HepG2 (cell line): ENCODE data around the gene RPS6KB2. TPM values are rescaled to one million over a fixed set of nuclear protein-coding genes. Genes with fewer than 3 reads are reported as not detected.
A peak's percentile ranks its signal among the peaks of the same experiment; 100 is the strongest.

ENCODE experiments used
- ESRRA ChIP-seq: sonication (generic); formaldehyde crosslinking; IDR thresholded peaks from 2 replicates; pipeline ENCODE4 v1.5.1; 2020; ENCODE audit warnings: mild to moderate bottlenecking, low read depth, missing genetic modification reagents
- KAT7 ChIP-seq: IDR thresholded peaks from 2 replicates; pipeline ENCODE4 v1.6.1; 2018; ENCODE audit warnings: borderline replicate concordance, missing compliant biosample characterization
- KDM3A ChIP-seq: IDR thresholded peaks from 2 replicates; pipeline ENCODE4 v1.6.1; 2018; ENCODE audit warnings: low read depth, missing compliant biosample characterization
- RXRB ChIP-seq: IDR thresholded peaks from 2 replicates; pipeline ENCODE4 v1.6.1; 2016; ENCODE audit warnings: borderline replicate concordance, missing genetic modification reagents, missing compliant biosample characterization
- SNAPC2 ChIP-seq: sonication (generic); formaldehyde crosslinking; IDR thresholded peaks from 2 replicates; pipeline ENCODE4 v1.8.1; 2022; ENCODE audit warnings: mild to moderate bottlenecking, missing genetic modification reagents
- TBP ChIP-seq: sonication (generic); formaldehyde crosslinking; IDR thresholded peaks from 2 replicates; pipeline ENCODE4 v1.5.0; 2020; ENCODE audit warnings: missing genetic modification reagents
- ZNF354B ChIP-seq: sonication (generic); formaldehyde crosslinking; IDR thresholded peaks from 2 replicates; pipeline ENCODE4 v1.8.0; 2022; ENCODE audit warnings: mild to moderate bottlenecking, missing genetic modification reagents
- ZNF577 ChIP-seq: sonication (generic); formaldehyde crosslinking; IDR thresholded peaks from 2 replicates; pipeline ENCODE4 v1.4.0; 2020; ENCODE audit warnings: mild to moderate bottlenecking, low read depth, missing genetic modification reagents, borderline replicate concordance
- ZNF841 ChIP-seq: sonication (generic); formaldehyde crosslinking; IDR thresholded peaks from 2 replicates; pipeline ENCODE4 v1.8.1; 2023; ENCODE audit warnings: missing genetic modification reagents, borderline replicate concordance
- polyA plus RNA-seq, 8 experiments: library from polyadenylated mRNA; depleted of rRNA in 3 of 8; stranded (reverse) in 7 of 8; unstranded in 1 of 8; fragments of >200 nt; fragmentation: Illumina TruSeq in 4 of 8; extraction: Trizol in 4 of 8; gene quantifications; 2 replicates each; pipeline versions ENCODE4 v1.2.1 to v1.2.3, GENCODE V29; 2011 to 2016; ENCODE audit warnings: low read depth in 4 of 8, missing spikeins in 1 of 8, mixed read lengths in 1 of 8; ENCODE audit not compliant: insufficient read depth in 1 of 8
- total RNA-seq, 5 experiments: library from RNA; depleted of rRNA; stranded (reverse); fragments of >200 nt; fragmentation: Illumina TruSeq; extraction: Trizol; gene quantifications; 2 replicates each; pipeline ENCODE4 v1.2.3, GENCODE V29; 2016; ENCODE audit warnings: low read depth in 1 of 5
- TF ChIP-seq, protein P1 (sequence below): sonication (generic); formaldehyde crosslinking; IDR thresholded peaks from 2 replicates; pipeline ENCODE4 v1.9.0; 2021; ENCODE audit warnings: mild to moderate bottlenecking, missing genetic modification reagents
- TF ChIP-seq, protein P2 (sequence below), 2 experiments: sonication (generic) in 1 of 2; formaldehyde crosslinking in 1 of 2; IDR thresholded peaks; 2 replicates each; pipeline versions ENCODE4 v1.6.1 to v1.9.0; 2014 to 2022; ENCODE audit warnings: antibody characterized with exemption in 1 of 2, borderline replicate concordance in 1 of 2, inconsistent platforms in 1 of 2, low read depth in 1 of 2, missing genetic modification reagents in 1 of 2
- TF ChIP-seq, protein P3 (sequence below): sonication (generic); formaldehyde crosslinking; IDR thresholded peaks from 2 replicates; pipeline ENCODE4 v1.9.0; 2021; ENCODE audit warnings: missing genetic modification reagents, borderline replicate concordance

RPS6KB2 gene
- total and polyA plus RNA-seq, 2 of the 13 experiments (the other 11 are each of a cell fraction or from before 2014, with no cell fraction given): 52.9 to 54.8 TPM

DNA sequence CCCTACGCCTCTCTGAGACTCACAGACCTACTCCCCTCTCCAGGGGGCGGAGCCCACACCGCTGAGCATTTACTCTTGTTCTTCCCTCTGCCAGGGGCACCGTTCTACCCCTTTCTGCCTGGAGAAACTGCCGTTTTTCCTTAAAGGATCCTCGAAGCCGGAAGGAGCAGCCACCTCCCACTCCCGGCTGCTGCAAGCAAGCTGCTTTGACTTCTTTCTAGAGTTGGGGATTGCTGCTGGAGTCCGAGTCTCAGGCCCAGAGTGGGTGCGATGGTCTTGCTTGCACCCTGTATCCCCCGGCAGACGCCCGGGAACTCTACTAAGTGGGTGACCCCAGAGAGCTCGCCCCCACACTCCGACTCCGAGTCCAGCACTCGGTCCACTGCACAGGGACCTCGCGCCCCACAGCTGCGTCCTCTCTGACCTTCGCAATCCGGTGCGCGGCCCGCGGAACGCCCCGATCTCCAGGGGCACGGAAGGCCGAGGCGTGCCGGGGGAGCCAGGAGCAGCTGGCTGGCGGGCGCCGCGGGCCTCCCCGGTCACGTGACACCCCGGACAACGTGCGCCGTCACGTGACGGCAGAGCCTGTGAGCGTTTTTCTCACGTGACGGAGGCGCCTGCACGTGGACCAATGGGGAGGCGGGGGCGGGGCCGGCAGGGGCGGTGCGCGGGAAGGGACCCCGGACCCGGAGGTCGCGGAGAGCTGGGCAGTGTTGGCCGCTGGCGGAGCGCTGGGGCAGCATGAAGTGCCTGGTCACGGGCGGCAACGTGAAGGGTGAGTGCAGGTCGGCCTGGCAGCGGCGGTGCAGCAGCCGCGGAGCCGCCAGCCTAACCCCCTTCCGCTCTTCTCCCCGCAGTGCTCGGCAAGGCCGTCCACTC is 36.8 kb upstream of the RPS6KB2 start, which contains the start of gene RAD9A (continued):
- TF ChIP-seq RXRB (CRISPR knock-in tag) (peak; percentile 43), TBP (no peak), ZNF577 (CRISPR knock-in tag) (no peak), KAT7 (CRISPR knock-in tag) (no peak; the same call in 1 of the 2 replicates), ZNF841 (CRISPR knock-in tag) (peak; percentile 52; the same call in 1 of the 2 replicates), ESRRA (CRISPR knock-in tag) (peak; percentile 84; the same call in 1 of the 2 replicates), KDM3A (0 out of 2 replicates have a peak, but pooled peaks have one; percentile 26), SNAPC2 (CRISPR knock-in tag) (no peak), ZNF354B (CRISPR knock-in tag) (no peak)
- TF ChIP-seq, protein P1, sequence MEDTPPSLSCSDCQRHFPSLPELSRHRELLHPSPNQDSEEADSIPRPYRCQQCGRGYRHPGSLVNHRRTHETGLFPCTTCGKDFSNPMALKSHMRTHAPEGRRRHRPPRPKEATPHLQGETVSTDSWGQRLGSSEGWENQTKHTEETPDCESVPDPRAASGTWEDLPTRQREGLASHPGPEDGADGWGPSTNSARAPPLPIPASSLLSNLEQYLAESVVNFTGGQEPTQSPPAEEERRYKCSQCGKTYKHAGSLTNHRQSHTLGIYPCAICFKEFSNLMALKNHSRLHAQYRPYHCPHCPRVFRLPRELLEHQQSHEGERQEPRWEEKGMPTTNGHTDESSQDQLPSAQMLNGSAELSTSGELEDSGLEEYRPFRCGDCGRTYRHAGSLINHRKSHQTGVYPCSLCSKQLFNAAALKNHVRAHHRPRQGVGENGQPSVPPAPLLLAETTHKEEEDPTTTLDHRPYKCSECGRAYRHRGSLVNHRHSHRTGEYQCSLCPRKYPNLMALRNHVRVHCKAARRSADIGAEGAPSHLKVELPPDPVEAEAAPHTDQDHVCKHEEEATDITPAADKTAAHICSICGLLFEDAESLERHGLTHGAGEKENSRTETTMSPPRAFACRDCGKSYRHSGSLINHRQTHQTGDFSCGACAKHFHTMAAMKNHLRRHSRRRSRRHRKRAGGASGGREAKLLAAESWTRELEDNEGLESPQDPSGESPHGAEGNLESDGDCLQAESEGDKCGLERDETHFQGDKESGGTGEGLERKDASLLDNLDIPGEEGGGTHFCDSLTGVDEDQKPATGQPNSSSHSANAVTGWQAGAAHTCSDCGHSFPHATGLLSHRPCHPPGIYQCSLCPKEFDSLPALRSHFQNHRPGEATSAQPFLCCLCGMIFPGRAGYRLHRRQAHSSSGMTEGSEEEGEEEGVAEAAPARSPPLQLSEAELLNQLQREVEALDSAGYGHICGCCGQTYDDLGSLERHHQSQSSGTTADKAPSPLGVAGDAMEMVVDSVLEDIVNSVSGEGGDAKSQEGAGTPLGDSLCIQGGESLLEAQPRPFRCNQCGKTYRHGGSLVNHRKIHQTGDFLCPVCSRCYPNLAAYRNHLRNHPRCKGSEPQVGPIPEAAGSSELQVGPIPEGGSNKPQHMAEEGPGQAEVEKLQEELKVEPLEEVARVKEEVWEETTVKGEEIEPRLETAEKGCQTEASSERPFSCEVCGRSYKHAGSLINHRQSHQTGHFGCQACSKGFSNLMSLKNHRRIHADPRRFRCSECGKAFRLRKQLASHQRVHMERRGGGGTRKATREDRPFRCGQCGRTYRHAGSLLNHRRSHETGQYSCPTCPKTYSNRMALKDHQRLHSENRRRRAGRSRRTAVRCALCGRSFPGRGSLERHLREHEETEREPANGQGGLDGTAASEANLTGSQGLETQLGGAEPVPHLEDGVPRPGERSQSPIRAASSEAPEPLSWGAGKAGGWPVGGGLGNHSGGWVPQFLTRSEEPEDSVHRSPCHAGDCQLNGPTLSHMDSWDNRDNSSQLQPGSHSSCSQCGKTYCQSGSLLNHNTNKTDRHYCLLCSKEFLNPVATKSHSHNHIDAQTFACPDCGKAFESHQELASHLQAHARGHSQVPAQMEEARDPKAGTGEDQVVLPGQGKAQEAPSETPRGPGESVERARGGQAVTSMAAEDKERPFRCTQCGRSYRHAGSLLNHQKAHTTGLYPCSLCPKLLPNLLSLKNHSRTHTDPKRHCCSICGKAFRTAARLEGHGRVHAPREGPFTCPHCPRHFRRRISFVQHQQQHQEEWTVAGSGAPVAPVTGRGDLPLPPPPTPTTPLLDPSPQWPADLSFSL: no peak
- TF ChIP-seq, protein P2, sequence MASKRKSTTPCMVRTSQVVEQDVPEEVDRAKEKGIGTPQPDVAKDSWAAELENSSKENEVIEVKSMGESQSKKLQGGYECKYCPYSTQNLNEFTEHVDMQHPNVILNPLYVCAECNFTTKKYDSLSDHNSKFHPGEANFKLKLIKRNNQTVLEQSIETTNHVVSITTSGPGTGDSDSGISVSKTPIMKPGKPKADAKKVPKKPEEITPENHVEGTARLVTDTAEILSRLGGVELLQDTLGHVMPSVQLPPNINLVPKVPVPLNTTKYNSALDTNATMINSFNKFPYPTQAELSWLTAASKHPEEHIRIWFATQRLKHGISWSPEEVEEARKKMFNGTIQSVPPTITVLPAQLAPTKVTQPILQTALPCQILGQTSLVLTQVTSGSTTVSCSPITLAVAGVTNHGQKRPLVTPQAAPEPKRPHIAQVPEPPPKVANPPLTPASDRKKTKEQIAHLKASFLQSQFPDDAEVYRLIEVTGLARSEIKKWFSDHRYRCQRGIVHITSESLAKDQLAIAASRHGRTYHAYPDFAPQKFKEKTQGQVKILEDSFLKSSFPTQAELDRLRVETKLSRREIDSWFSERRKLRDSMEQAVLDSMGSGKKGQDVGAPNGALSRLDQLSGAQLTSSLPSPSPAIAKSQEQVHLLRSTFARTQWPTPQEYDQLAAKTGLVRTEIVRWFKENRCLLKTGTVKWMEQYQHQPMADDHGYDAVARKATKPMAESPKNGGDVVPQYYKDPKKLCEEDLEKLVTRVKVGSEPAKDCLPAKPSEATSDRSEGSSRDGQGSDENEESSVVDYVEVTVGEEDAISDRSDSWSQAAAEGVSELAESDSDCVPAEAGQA (IDR thresholded peaks at IDR 0.05; ENCODE audit: low read depth): 0 out of 2 replicates have a peak, but pooled peaks have one; percentile 28
- TF ChIP-seq, protein P2 (CRISPR knock-in tag; IDR thresholded peaks at IDR 0.05; ENCODE audit: borderline replicate concordance): no peak
- TF ChIP-seq, protein P3, sequence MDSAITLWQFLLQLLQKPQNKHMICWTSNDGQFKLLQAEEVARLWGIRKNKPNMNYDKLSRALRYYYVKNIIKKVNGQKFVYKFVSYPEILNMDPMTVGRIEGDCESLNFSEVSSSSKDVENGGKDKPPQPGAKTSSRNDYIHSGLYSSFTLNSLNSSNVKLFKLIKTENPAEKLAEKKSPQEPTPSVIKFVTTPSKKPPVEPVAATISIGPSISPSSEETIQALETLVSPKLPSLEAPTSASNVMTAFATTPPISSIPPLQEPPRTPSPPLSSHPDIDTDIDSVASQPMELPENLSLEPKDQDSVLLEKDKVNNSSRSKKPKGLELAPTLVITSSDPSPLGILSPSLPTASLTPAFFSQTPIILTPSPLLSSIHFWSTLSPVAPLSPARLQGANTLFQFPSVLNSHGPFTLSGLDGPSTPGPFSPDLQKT (CRISPR knock-in tag): no peak
